HFF-Myc (cell line): ENCODE data around the gene PTMS.

Source experiments
- DNase-seq: peaks from one replicate; pipeline ENCODE4 v3.0.0-alpha.2; 2011; ENCODE audit warnings: low read depth; ENCODE audit errors: extremely low read depth
- H3K4me3 ChIP-seq: replicated peaks from 2 replicates; pipeline ENCODE4 v1.5.1; 2011; ENCODE audit warnings: low read depth, mild to moderate bottlenecking, control low read depth, low read length
- TF ChIP-seq, protein P1 (sequence below): IDR thresholded peaks from 2 replicates; pipeline ENCODE4 v1.5.1; 2012; ENCODE audit warnings: mild to moderate bottlenecking, low read depth, low read length, control low read depth; ENCODE audit errors: missing control alignments

PTMS gene

DNA sequence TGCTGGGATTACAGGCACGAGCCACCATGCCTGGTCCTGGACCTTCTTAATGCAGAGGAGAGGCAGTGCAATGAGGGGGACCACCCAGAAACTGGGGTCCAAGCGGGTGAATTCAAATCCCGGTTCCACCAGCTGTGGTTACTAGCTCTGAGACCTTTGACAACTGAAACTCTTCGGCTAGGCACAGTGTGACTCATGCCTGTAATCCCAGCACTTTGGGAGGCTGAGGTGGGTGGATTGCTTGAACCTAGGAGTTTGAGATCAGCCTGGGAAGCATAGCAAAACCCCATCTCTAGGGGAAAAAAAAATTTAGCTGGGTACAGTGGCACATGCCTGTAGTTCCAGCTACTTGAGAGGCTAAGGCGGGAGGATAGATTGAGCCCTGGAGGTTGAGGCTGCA, 18.1 kb downstream of the PTMS start:
- TF ChIP-seq, protein P1, sequence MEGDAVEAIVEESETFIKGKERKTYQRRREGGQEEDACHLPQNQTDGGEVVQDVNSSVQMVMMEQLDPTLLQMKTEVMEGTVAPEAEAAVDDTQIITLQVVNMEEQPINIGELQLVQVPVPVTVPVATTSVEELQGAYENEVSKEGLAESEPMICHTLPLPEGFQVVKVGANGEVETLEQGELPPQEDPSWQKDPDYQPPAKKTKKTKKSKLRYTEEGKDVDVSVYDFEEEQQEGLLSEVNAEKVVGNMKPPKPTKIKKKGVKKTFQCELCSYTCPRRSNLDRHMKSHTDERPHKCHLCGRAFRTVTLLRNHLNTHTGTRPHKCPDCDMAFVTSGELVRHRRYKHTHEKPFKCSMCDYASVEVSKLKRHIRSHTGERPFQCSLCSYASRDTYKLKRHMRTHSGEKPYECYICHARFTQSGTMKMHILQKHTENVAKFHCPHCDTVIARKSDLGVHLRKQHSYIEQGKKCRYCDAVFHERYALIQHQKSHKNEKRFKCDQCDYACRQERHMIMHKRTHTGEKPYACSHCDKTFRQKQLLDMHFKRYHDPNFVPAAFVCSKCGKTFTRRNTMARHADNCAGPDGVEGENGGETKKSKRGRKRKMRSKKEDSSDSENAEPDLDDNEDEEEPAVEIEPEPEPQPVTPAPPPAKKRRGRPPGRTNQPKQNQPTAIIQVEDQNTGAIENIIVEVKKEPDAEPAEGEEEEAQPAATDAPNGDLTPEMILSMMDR, result no peak
- no peak overlapping the region for H3K4me3 ChIP-seq
- no peak for DNase-seq

DNA sequence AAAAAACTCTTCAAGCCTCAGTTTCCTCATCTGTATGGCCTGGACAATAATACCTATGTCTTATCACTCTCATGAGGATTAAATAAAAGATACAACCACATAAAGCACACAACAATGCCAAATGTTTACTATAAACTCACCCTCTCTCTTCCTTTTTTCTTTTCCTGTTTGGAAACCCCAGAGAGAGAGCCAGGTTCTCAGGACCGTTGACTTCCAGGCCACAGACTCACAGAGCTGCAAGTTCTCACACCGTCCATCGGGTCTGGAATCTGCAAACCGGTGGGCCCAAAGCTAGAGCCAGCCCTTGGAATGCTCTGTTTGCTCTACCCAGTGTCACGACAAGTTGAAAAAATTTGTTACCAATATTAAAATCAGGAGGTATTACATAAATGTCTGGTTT, 18.6 kb downstream of the PTMS start:
- no peak for DNase-seq
- TF ChIP-seq, protein P1, result no peak
- H3K4me3 ChIP-seq, result no peak overlapping the region

DNA sequence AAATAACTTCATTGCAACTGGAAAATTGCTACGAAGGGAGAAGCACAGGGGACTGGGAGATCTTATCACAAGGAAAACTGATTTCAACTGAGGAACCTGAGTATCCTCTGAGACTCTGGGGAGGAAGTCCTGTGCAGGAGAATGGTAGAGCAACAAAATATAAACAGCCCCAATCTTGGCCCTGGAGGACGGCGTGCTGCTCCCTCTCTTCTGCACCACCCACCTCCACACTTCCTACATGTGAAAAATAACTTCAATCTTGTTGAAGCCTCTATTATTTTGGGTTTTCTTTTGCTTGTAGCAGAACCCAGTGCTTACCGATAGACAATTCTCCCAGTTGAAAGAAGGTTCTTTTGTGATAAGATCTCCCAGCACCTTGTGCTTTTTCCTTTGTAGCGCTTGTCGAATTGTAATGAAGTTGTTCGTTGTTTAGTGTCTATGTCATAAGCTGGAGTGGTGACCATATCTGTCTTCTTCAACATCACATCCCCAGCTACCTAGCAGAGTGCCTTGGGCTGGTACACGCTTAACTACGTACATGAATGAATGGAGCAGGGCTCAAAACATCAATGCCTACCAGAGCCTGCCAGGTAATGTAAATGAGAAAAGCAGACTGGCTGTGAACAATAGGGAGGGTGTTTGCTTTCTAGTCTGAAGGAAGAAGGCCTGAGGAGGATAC, 20.4 kb downstream of the PTMS start:
- no peak for DNase-seq
- no peak overlapping the region for H3K4me3 ChIP-seq
- TF ChIP-seq, protein P1, result no peak

DNA sequence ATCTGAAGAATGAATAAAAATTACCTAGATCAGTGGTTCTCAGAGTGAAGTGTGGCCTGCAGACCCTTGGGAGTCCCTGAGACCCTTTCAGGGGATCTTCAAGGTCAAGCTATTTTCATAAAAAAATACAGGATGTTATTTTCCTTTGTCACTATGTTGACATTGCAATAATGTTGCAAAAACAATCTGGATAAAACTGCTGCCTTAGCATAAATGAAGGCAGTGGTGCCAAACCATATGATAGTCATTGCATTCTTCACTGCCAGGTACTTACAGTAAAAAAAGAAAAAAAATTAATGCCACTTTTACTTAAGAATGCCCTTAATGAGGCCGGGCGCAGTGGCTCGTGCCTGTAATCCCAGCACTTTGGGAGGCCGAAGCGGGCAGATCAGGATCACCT, 21.1 kb downstream of the PTMS start:
- TF ChIP-seq, protein P1, result no peak
- DNase-seq, result no peak
- H3K4me3 ChIP-seq, result no peak overlapping the region

DNA sequence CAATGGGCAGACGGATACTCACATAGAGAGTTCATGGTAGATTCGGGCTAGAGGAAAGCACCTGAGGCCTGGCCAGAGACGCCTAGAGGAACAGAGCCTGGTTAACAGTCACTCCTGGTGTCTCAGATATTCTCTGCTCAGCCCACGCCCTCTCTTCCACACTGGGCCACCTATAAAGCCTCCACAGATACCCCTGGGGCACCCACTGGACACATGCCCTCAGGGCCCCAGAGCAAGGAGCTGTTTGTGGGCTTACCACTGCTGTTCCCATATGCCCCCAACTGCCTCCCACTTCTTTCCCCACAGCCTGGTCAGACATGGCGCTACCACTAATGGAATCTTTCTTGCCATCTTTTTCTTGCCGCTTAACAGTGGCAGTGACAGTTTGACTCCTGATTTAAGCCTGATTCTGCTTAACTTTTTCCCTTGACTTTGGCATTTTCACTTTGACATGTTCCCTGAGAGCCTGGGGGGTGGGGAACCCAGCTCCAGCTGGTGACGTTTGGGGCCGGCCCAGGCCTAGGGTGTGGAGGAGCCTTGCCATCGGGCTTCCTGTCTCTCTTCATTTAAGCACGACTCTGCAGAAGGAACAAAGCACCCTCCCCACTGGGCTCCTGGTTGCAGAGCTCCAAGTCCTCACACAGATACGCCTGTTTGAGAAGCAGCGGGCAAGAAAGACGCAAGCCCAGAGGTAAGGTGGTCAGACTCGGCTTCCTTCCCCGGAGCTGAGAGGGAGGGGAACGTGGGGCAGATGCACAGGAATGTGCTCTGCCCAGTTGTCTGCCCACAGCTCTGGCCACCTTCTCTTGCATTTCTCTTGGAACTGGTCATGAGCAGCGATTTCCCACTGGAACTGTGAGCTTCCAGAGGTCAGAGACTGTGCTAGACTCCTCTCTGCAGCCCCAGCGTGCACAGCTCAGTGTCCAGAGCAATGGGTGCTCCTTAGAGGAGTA, 23.1 kb downstream of the PTMS start, which contains the start of gene CD4:
TSS of gene CD4 (plus strand) at position 557 of the 953 bp plus-strand sequence. CDS start 10,611 bp downstream, outside the sequence.
- no peak for DNase-seq
- TF ChIP-seq, protein P1, result no peak
- H3K4me3 ChIP-seq, result no peak within 1 kb of the TSS

DNA sequence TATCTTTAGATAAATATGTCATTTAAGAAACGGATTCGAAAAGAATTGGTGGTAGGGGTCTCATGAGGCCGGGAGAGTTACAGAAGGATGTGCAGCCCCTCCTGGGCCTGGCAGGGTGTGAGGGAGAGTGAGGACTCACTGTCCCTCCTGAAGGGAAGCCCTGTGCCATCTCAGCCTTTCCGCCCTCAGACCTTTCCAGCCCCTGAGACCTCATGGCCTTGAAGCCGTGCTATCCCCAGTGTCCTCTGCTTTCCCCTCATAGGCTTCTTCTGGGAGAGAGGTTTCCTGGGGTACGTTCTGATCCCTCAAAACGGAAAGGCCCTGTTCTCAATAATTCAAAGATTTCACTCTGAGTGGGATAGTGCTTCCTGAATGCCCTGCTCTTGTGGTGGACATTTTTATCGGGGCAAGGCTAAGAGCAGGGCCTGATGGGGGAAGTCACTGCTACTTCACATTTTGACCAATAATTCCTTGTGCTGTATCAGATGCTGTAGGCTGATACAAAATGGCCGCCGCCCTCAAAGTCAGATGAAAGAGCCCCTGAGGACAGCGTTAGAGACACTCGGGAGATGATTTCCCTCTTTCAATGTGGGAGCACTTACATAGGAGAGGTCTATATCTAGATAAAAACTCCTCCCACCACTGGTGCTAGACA, 24.5 kb downstream of the PTMS start:
- TF ChIP-seq, protein P1, result no peak
- no peak for DNase-seq
- H3K4me3 ChIP-seq, result no peak overlapping the region
